Testis (tissue), 3 donors: Measurements from ENCODE around the gene AGAP1. TPM values are rescaled to one million over a fixed set of nuclear protein-coding genes. Genes with fewer than 3 reads are reported as not detected.

ENCODE experiments used
- DNase-seq: peaks from one replicate; pipeline ENCODE4 v3.0.0-alpha.2; 2019
- H3K27ac ChIP-seq, 2 donors: fragments of 200-600 bp; sonication (generic); one replicate each; pipeline ENCODE4 v1.5.1; 2019
- H3K27me3 ChIP-seq: fragments of 200-600 bp; sonication (generic); one replicate; pipeline ENCODE4 v1.5.1; 2019
- H3K36me3 ChIP-seq: fragments of 200-600 bp; sonication (generic); one replicate; pipeline ENCODE4 v1.5.1; 2017; ENCODE audit warnings: low read depth; ENCODE audit errors: missing control alignments
- H3K4me1 ChIP-seq: fragments of 200-600 bp; sonication (generic); one replicate; pipeline ENCODE4 v1.5.1; 2019
- H3K4me3 ChIP-seq, 2 donors: fragments of 200-600 bp; sonication (generic); one replicate each; pipeline ENCODE4 v1.5.1; 2017 to 2019
- H3K9me3 ChIP-seq: fragments of 200-600 bp; sonication (generic); one replicate; pipeline ENCODE4 v1.5.1; 2017
- POLR2A ChIP-seq: fragments of 450-650 bp; IDR thresholded peaks from one replicate; pipeline ENCODE4 v1.6.1; 2017; ENCODE audit warnings: antibody characterized with exemption, mild to moderate bottlenecking, moderate library complexity
- WGBS, 2 donors: methylation state at CpG; one replicate each; pipeline ENCODE4 v1.1.5; 2018; 5-methylcytosine and 5-hydroxymethylcytosine counted together
- intact Hi-C: fragments of 100-400 bp; cut with DNase I; formaldehyde crosslinking; loops from one replicate; pipeline ENCODE4 v1.15.1; 2023; ENCODE audit warnings: low total_unique reads
- polyA plus RNA-seq: library from polyadenylated mRNA; stranded (reverse); fragments of 350-450 nt; fragmentation: Illumina TruSeq; extraction: RNeasy Lipid Tissue Mini Kit (QIAGEN cat#74804); gene quantifications from one replicate; pipeline ENCODE4 v1.2.3, GENCODE V29; 2014; ENCODE audit warnings: low read depth, low replicate concordance; ENCODE audit not compliant: insufficient read depth
- total RNA-seq, 2 donors: library from RNA; depleted of rRNA; stranded (reverse); fragments of >200 nt; gene quantifications; one replicate each; pipeline ENCODE4 v1.2.3, GENCODE V29; 2016
- TF ChIP-seq, protein P1 (sequence below), 3 experiments: fragments of 450-650 bp in 2 of 3; fragments of 200-600 bp in 1 of 3; sonication (generic) in 1 of 3; IDR thresholded peaks; one replicate each; pipeline ENCODE4 v1.5.1; 2016 to 2019; ENCODE audit warnings: antibody characterized with exemption in 3 of 3, mild to moderate bottlenecking in 2 of 3, moderate library complexity in 1 of 3

Gene AGAP1
- total and polyA plus RNA-seq, 3 donors from 2014 or later, result 21.4 to 45.5 (median 40.7) TPM

GRCh38 chr2:236063994-236064393 is 570.2 kb downstream of the AGAP1 start:
- H3K36me3 ChIP-seq, result no peaks in the 10 kb centered on the region
- TF ChIP-seq, protein P1, sequence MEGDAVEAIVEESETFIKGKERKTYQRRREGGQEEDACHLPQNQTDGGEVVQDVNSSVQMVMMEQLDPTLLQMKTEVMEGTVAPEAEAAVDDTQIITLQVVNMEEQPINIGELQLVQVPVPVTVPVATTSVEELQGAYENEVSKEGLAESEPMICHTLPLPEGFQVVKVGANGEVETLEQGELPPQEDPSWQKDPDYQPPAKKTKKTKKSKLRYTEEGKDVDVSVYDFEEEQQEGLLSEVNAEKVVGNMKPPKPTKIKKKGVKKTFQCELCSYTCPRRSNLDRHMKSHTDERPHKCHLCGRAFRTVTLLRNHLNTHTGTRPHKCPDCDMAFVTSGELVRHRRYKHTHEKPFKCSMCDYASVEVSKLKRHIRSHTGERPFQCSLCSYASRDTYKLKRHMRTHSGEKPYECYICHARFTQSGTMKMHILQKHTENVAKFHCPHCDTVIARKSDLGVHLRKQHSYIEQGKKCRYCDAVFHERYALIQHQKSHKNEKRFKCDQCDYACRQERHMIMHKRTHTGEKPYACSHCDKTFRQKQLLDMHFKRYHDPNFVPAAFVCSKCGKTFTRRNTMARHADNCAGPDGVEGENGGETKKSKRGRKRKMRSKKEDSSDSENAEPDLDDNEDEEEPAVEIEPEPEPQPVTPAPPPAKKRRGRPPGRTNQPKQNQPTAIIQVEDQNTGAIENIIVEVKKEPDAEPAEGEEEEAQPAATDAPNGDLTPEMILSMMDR (IDR thresholded peaks at IDR 0.05), result no peak
- DNase-seq, result no peak
- no peak overlapping the region for H3K4me3 ChIP-seq
- no peak overlapping the region for H3K27ac ChIP-seq
- H3K9me3 ChIP-seq, result no peaks in the 10 kb centered on the region
- intact Hi-C loops, result no loop called here
- no peaks in the 10 kb centered on the region for H3K4me1 ChIP-seq
- WGBS, 2 donors, result 91 to 93% methylated on average over 7 of the region's 7 CpGs
- H3K27me3 ChIP-seq, result no peaks in the 10 kb centered on the region

- WGBS, 2 donors, result 88 to 90% methylated on average over 15 of the region's 15 CpGs
- TF ChIP-seq, protein P1 (IDR thresholded peaks at IDR 0.05), result no peak
- TF ChIP-seq POLR2A, result no peak
- no peaks in the 10 kb centered on the region for H3K36me3 ChIP-seq
- intact Hi-C loops, result no loop called here
- no peaks in the 10 kb centered on the region for H3K27me3 ChIP-seq
- no peak overlapping the region for H3K27ac ChIP-seq
- H3K9me3 ChIP-seq, result no peaks in the 10 kb centered on the region
- H3K4me1 ChIP-seq, result no peaks in the 10 kb centered on the region
- no peak overlapping the region for H3K4me3 ChIP-seq
- no peak for DNase-seq
Observed at GRCh38 chr2:236065314-236066160, 571.7 kb downstream of the AGAP1 start.

DNA sequence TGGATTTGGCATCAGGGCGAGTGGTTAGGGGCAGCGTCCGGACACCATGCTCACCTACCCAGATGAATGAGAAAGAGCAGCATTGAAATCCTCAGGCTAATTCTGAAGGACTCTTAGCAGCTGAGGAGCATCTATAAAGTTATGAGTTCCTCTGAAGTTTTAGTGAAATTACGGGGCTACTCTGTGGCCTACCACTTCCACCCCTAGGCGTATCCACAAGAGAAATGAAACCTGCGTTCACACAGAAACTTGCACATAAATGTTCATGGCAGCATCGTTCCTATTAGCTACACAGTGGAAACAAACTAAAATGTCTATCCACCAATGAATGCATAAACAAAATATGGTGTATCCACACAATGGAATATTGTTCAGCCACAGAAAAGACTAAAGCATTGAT is 576.4 kb downstream of the AGAP1 start:
- intact Hi-C loops, result no loop called here
- TF ChIP-seq POLR2A, result no peak
- TF ChIP-seq, protein P1 (IDR thresholded peaks at IDR 0.05), result no peak
- 90 to 94% methylated on average over 7 of the region's 7 CpGs for WGBS, 2 donors

GRCh38 chr2:236073246-236073645 is 579.4 kb downstream of the AGAP1 start:
- WGBS, 2 donors, result 76 to 86% methylated on average over 4 of the region's 4 CpGs
- Histone ChIP-seq H3K4me3 (no peak overlapping the region), H3K4me1 (peaks cover 4% of the 10 kb centered on the region), H3K27me3 (no peaks in the 10 kb centered on the region), H3K9me3 (no peaks in the 10 kb centered on the region), H3K36me3 (no peaks in the 10 kb centered on the region), H3K27ac (no peak overlapping the region)
- intact Hi-C loops, result no loop called here
- TF ChIP-seq, protein P1 (IDR thresholded peaks at IDR 0.05), result no peak
- no peak for TF ChIP-seq POLR2A
- no peak for DNase-seq

More for the DNA sequence above, 576.4 kb downstream of the AGAP1 start:
- Histone ChIP-seq H3K4me3 (no peak overlapping the region), H3K27me3 (no peaks in the 10 kb centered on the region), H3K27ac (no peak overlapping the region), H3K4me1 (peaks cover 4% of the 10 kb centered on the region), H3K9me3 (no peaks in the 10 kb centered on the region), H3K36me3 (no peaks in the 10 kb centered on the region)
- no peak for DNase-seq
